GM19240 (cell line): ENCODE measurements around the gene TRIM7.
A peak's percentile ranks its signal among the peaks of the same experiment; 100 is the strongest.

Experiments
- DNase-seq: peaks from one replicate; pipeline ENCODE4 v3.0.0; 2011; ENCODE audit warnings: low spot score; ENCODE audit not compliant: insufficient read length

Gene TRIM7

DNA sequence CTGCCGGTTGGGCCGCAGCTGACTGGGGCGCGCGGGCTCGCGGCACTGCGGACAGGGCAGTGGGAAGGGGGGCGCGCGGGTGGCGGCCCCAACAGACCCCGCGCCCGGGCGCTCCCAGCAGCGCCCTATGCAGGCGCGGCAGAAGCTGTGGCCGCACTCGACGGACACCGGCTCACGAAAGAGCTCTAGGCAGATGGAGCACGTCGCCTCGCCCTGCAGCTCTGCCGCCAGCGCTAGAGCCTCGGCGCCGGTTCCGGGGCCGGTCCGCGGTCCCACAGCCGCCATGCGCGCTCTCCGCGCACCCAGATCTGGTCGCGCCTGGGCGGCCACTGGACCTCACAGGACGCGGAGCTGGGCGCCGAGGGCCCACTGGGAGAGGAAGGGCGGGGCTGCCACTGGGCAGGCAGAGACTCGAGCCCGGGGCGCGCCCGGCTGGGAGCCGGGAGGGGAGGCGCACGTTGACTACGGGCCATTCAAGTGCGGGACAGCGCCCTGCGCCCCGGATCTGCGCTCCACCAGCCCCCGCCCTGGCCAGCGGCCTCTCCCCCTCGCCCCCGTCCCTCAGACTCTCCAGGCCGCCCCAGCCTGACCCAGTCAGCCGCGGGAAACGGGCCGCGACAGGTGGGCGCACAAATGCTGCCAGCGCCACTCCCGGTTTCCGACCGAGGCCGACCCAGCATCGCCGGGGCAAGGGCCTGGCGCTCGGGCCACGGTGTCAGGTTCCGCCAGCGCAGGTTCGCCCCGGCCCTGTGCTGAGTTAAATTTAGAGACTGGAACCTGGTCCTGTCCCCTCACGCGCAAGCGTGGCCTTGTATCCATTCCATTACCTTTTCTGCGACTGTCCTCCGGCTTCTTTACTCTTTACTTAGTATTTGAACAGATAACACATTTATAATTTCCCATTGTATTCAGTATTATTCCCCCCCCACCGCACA lies at the start of gene TRIM7:
Gene TRIM7, minus strand, starts transcription at position 371 of the 935 bp plus-strand sequence. Its CDS starts 86 bp downstream, at position 285.
- DNase-seq, result no peak

DNA sequence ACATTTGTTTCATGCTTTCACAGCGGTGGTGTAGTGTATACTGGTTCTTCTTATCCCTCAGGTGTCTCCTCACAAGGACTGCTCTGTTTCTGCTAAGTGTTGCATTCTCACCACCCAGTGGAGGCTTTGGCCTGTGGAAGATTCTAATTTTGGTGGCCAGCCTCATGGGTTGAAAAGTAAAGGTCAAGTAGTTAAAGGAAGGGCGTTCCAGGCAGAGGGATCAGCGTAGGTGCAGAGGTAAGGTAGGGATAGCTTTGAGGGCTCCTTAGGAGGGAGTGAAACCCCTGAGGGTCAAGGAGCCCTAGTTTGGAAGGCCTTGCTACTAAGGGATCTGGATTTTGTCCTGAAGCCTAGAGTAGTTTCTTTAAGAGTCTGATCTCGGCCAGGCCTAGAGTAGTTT lies 43.3 kb upstream of the TRIM7 start:
- DNase-seq, result no peak

DNA sequence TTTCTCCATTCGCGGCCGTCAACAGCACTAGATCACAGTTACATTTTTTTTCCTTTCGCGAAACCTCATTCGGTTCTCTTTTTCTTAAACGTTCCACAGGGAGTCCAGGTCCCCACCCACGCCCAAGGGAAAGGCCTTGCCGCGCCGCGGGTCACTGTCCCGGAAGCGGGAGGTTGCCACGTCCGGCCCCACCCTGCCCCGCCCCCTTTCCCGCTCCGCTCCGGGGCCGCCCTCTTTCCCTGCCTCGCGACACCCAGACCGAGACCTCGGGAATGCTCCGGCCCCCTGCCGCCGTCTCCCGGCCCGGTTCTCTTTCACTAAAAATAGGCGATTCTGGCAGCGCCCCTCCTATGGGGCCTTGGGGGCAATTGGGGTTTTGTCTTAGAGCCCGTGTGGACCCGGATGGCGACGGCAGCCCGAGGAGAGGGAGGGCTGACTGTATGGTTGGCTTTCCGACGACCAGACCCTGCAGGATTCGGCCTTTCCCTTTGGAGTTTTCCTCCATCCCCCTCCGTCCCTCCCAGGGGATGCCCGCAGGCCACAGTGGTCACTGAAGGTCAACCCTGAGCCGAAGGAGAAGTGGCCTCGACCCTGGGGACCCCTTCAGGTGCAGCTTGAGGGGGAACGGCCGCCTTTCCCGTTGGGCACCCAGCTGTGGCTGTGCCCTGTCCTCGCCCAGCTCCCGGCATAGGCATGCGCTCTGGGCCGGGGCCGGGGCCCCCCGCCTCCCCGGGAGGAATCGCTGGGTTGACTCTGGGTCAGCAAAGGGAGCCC lies 41.5 kb upstream of the TRIM7 start:
- no peak for DNase-seq

DNA sequence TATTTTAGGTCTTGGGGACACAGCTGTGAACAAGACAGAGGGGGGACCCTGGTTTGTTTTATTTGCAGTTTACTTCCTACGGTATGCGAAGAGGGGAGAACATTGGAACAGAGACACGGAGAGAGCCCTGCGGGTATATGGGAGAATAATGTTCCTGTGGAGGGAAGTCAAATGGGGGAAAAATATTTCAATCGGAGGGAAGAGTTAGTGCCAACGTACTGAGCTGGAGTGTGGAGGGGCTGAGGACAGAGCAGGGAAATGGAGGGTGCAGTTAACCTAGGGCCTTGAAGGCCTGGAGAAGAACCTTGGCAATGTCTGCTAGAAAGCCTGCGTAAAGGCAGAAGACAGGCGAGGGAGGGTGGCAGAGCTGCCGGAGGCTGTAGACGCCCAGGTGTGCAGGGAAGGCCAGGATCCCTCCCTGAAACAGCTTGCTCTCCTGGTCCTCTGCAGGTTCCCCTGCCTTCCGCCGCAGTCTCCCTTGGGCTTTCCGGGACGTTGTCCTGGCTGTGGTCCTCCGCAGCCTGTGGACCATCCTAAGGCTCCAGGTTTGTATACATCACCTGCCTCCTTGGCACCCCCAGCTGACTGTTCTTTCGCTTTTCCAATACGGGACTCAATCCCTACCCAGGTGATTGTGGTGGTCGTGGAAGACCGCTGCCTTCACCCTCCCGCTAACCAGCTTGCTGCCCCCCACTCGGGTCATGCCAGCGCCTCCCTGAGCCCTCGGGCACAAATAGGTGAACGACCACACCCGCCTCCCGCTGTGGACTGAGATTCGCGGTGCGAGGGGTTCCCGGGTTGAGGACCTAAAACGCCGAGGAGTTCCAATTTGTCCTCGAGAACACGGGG lies 40.7 kb upstream of the TRIM7 start:
- no peak for DNase-seq

DNA sequence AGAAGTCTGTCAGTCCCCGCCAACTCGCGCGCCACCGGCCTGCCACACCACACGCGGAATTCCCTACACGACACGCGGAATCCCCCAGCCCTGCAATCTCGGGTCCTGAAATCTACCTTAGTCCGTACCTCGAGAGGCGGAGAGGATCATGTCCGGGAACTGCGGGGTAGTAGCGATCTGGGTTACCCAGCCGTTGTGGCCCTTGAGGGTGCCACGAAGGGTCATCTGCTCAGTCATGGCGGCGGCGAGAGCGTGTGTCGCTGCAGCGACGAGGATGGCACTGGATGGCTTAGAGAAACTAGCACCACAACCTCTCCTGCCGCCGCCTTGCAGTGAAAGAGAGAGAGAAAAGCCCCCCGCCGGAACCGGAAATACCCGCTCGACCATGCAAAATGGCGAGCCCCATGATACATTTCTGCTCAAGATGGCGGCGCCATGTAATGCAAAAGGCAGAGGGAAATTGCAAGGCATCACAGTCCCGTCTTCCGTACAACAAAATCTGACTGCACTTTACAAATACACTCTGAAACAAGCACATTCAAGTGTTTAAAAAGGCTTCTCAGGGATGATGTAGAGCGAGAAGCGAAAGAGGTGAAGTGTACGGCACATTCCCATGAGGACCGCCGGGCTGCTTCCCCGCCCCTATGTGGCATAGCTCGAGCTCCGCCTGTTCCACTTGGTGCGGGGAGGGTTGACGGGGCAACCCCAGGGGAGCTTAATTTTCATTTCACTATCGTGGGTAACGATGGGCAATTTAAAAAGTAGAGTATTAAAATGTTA lies 38.8 kb upstream of the TRIM7 start, which contains the start of gene RACK1:
Gene RACK1, minus strand, starts transcription at position 343 of the 780 bp plus-strand sequence. Its CDS starts 106 bp downstream, at position 237.
- DNase-seq, result peak; percentile 66

DNA sequence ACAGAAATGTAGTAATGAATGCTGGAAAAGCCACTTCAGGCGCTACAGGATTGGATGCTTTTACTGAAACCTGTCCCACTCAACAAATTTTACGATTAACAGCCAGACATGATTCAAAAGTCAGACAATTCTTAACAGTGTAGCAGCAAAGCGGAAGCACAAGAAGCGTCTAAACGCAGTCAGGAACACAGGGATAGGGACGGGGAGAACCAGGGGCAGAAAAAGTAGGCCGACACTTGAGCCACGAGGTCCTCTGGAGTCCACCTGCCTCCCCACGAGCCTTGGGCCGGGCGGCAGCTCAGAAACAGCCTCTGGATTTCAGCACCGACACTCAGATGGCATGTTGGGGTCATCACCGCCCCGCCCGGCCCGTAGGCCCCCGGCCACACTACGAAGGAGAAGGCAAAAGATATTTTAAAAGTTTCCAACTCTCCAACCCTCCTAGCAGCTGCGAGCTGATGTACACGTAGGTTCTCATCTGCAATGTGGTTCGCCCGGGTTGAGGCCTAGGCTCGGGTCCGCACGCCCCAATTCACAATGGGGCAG lies 38.1 kb upstream of the TRIM7 start:
- no peak for DNase-seq

DNA sequence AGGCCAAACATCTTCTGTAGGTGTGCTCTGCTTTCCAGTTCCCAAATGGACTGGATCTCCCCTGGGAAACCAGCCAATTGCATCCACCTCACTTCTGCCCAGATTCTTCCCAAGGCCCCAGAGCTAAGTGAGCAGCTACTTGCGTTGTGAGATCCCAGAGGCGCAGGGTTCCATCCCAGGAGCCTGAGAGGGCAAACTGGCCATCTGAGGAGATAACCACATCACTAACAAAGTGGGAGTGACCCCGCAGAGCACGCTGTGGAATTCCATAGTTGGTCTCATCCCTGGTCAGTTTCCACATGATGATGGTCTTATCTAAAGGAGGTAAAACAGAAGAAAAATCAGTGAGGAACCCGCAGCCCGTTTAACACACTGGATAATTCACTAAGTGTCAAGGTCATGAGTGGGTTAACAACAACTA lies 37.0 kb upstream of the TRIM7 start:
- no peak for DNase-seq

DNA sequence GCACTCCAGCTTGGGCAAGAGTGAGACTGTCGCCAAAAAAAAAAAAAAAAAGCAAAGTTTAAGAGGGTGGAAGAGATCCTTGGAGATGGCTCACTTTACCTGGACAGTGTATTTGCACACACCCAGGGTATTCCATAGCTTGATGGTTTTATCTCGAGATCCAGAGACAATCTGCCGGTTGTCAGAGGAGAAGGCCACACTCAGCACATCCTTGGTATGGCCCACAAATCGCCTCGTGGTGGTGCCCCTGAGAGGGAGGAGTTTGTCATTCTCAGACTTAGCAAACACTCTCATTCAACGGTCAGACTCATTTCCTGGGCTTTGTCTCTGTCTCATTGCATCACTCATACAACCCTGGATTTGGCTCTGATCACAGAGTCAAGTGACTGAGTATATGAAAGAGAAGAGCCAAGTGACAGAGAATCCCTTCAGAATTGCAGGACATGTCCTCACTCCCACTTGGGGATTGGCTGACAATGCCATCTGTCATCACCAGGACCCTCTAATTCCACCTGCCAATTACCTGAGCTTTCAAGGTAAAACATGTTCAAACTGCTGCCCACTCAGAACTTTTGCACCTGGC lies 36.5 kb upstream of the TRIM7 start:
- DNase-seq, result no peak

DNA sequence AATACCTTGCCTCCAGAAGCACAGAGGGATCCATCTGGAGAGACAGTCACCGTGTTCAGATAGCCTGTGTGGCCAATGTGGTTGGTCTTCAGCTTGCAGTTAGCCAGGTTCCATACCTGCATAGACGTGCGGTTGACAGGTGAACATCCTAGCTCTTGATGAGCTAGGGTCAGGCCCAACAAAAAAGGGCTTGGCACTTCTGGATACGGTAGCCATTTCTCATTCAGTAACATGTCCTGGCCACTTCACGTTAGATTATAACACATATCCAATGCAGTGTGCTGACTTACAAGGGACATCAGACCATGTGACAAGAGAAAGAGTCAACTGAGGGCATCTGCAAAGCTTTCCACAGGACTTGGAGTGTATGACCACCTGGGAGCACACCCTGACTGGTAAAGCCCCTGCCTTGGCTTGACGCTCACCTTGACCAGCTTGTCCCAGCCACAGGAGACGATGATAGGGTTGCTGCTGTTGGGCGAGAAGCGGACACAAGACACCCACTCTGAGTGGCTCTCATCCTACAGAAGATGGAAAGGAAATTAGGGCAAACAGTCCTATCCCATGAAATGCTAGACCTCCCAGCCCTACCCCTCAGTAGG lies 34.2 kb upstream of the TRIM7 start:
- no peak for DNase-seq

DNA sequence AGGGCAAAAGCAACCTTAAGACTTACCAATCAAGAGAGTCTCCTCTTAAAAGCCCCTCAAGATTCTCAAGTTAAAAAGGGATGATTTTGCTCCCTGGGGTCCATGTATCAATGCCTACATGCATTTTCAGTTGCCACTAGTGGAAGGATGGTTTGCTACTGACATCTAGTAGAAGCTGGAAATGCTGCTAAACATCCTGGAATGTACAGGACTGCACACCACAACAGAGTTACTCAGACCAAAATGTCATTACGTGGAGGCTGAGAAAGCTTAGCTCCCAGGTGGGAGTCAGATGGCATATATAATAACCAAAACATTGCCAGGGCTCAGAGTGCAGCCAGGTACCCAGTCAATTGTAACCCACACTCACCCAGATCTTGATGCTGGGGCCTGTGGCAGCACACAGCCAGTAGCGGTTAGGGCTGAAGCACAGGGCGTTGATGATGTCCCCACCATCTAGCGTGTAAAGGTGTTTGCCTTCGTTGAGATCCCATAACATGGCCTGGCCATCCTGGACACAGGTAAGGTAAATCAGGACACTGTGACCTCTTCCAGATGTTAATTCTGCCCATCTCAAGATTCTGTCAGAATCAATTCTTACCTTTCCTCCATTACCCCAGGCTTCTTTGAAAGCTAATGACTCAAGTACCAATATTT lies 32.9 kb upstream of the TRIM7 start:
- no peak for DNase-seq

DNA sequence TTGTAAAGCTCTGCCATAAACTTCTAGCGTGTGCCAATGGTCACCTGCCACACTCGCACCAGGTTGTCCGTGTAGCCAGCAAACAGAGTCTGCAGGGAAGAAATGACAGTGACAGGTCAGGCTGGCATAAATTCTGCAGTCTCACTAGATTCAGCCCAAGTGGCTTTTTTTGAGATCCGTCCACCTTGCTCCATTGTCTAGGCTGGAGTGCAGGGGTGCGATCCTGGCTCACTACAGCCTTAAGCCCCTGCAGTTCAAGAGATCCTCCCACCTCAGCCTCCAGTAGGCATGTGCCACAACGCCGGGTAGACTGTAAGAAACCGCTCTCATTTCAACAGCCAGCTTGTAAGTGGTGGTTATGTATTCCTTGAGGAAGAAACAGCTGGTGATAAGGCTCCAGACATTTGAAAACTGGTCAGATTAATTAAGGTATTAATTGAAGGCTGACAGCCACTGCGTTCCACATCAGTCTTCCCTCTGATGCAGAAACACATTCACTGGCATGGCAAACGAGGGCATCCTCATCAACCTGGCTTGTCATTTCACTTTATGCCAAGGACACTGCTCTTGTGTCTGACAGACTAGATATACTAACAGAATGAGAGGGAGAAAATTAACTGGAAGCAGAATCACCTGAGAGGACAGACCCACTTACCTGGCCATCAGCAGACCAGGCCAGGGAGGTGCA lies 32.1 kb upstream of the TRIM7 start:
- no peak for DNase-seq

DNA sequence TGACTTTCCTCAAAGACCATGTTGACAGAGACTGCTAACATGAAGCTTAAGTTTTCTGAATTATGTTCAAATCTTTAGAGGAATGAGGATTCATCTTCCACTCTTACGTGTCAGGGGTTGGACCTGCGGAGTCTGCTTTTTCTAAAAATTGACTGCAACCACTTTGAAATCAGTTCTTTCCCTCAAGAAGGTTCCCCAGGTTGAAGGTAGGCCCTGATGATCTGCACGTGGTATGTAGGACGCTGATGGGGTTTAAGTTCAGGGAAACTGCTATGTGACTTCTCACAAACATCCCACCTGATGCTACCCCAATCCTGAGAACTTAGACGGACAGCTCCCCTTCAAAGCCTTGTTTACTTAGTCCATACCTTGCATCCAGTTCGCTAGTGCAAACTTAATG lies 31.5 kb upstream of the TRIM7 start:
- DNase-seq, result no peak

DNA sequence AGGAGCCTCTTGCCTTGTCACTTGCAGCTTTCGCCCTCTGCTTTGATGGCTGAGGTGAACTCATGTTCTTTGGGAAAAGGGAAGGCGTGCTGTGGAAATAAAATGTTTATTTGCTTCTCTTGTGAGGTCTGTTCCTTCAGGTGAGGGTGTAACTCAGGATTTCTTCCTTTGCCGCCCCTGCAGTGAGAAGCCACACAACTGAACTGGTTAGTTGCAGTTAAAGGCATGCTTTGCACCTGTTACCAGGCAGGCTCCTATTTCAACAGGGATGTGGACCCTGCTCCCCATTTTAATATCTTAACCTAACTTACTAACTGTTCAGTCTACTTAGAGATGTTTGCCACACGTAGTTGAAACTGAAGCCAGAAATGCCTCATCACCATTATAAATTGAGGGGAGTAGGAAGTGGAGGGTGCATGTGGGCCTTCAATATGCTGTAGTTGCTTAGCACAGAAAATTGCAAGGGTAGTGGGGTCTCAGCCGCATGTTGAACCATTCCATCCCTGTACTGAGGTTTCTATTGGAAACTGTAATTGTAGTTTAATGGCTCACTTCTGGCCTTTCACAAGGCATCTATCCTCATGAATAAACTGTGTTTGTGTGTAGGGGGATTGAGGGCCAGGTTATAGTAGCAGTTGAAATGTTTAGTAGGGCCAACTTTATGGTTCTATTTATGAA lies 30.8 kb upstream of the TRIM7 start:
- no peak for DNase-seq

DNA sequence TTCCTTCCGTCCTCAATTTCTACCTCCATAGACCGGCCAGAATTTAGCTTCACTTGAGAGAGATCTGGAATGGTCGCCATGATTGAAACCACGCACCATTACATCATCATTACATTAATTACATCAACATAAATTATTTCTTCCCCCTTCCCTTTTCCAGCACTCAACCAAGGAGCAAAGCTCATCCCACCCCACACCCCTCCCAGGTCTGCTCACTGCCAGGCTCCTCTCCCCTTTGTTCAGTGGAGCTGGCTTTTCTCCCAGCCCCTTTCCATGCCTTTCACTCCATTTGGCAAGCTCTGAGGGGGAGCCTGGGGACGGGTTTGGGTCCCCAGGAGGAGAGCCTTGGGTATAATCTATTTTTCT lies 30.3 kb upstream of the TRIM7 start:
- DNase-seq, result no peak

DNA sequence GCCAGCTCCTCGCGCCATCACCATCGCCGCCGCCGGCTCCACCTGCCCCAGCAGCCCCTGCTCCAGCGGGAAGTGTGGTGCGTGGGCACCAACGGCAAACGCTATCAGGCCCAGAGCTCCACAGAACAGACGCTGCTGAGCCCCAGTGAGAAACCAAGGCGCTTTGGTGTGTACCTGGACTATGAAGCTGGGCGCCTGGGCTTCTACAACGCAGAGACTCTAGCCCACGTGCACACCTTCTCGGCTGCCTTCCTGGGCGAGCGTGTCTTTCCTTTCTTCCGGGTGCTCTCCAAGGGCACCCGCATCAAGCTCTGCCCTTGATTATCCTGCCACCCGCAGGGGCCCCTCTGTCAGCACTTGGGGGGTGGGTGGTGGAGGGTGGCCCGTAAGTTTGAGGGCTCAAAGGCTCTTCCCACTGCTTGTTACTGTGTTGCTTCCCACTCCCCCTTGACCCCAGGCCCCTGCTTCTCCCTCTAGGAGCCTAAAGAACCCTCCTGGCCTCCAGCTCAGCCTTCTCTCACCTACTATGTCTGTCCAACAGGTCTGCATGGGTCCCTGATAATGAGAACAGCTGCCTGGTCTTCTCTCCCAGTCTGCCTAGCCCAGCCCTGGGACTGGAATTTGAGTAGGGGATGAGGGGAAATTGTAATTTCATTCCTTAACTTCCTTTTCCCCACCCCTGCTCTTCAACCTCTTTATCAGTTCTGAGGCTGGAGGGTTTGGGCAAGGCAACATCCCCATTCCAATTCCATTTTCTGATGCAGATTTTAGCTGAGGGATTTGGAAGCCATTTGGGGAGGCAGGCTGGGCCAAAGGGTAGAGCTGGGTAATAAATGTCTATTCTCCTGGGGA lies 29.7 kb upstream of the TRIM7 start:
- DNase-seq, result no peak

DNA sequence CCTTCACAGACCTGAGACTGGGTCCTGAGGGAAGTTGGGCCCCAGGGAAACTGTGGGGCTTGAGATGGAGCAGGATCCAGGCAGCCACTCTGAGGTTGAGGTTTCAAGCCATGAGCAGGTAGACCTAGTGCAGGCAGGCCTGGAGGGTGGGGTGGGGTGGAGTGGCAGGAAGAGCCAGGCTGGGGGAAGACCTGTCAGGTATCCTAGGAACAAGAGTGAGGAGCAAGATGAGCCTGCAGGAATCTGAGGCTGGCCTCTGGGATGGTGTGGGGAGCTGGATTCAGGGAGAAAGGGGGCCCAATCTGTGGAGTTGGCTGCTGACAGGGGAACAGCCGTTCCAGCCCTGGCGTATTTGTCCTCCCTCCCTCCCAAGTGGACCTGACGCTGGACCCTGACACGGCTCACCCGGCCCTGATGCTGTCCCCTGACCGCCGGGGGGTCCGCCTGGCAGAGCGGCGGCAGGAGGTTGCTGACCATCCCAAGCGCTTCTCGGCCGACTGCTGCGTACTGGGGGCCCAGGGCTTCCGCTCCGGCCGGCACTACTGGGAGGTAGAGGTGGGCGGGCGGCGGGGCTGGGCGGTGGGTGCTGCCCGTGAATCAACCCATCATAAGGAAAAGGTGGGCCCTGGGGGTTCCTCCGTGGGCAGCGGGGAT lies 28.9 kb upstream of the TRIM7 start:
- DNase-seq, result no peak
